Measurements from ENCODE around the gene CXorf51A. TPM values are rescaled to one million over a fixed set of nuclear protein-coding genes. Genes with fewer than 3 reads are reported as not detected.
"Not testable (repeated sequence)": the region's sequence is repeated elsewhere in the genome, so short reads cannot be mapped to it uniquely, and the experiment has no call there.

CXorf51A gene
- total RNA-seq (ENCODE audit: insufficient read depth, low replicate concordance) = not detected

GRCh38 chrX:146814644-146815043, at the start of gene CXorf51A:
Gene CXorf51A, minus strand, starts transcription at chrX:146814744. Its CDS starts 21 bp downstream, at chrX:146814723.
- DNase-seq (ENCODE audit: low spot score) = not testable (repeated sequence)

GRCh38 chrX:146863566-146863965, 49.0 kb upstream of the CXorf51A start:
- no peak for DNase-seq (ENCODE audit: low spot score)

- DNase-seq (ENCODE audit: low spot score) = no peak
These were observed 39.7 kb upstream of the CXorf51A start for GRCh38 chrX:146854281-146854680.

GRCh38 chrX:146831994-146832393, 17.4 kb upstream of the CXorf51A start:
- no peak for DNase-seq (ENCODE audit: low spot score)

GRCh38 chrX:146809471-146809870, 5.1 kb downstream of the CXorf51A start, which contains the start of gene CXorf51B:
Gene CXorf51B, plus strand, starts transcription at chrX:146809771. Its CDS starts 21 bp downstream, at chrX:146809792.
- not testable (repeated sequence) for DNase-seq (ENCODE audit: low spot score)

Other genes with a start within 250 kb of the CXorf51A start
- gene CXorf51B, start 5.0 kb downstream of the CXorf51A start, total RNA-seq (ENCODE audit: insufficient read depth, low replicate concordance) = not detected